HG03521 (cell line): ENCODE data around the gene CYP27A1.

ENCODE experiments used
- ATAC-seq: cut with Tn5 transposase; IDR thresholded peaks from one replicate; pipeline ENCODE4 v1.9.1; 2021; ENCODE audit warnings: mild to moderate bottlenecking, moderate library complexity; ENCODE audit not compliant: unreplicated experiment

CYP27A1 gene

GRCh38 chr2:218809515-218809914 lies 27.6 kb downstream of the CYP27A1 start:
- ATAC-seq = no peak

- no peak for ATAC-seq
Measured at GRCh38 chr2:218810256-218810655, 28.3 kb downstream of the CYP27A1 start.

GRCh38 chr2:218811382-218811781 lies 29.4 kb downstream of the CYP27A1 start:
- no peak for ATAC-seq

- no peak for ATAC-seq
Measured at GRCh38 chr2:218812096-218812815, 30.3 kb downstream of the CYP27A1 start.

GRCh38 chr2:218812861-218813260 lies 30.9 kb downstream of the CYP27A1 start:
- no peak for ATAC-seq

- ATAC-seq = no peak
Measured at GRCh38 chr2:218813771-218814460, 32.0 kb downstream of the CYP27A1 start.

GRCh38 chr2:218814540-218815243 lies 32.7 kb downstream of the CYP27A1 start:
- ATAC-seq = no peak

- no peak for ATAC-seq
Measured at GRCh38 chr2:218815244-218815637, 33.3 kb downstream of the CYP27A1 start.

GRCh38 chr2:218815649-218816048 lies 33.7 kb downstream of the CYP27A1 start:
- no peak for ATAC-seq

- no peak for ATAC-seq
Measured at GRCh38 chr2:218816561-218817011, 34.6 kb downstream of the CYP27A1 start.

GRCh38 chr2:218819093-218819492 lies 37.1 kb downstream of the CYP27A1 start:
- ATAC-seq = no peak

GRCh38 chr2:218820746-218821369 lies 38.9 kb downstream of the CYP27A1 start:
- ATAC-seq = no peak

- ATAC-seq = no peak
Measured at GRCh38 chr2:218821605-218822211, 39.8 kb downstream of the CYP27A1 start.

GRCh38 chr2:218822622-218823021 lies 40.7 kb downstream of the CYP27A1 start:
- no peak for ATAC-seq

- no peak for ATAC-seq
Measured at GRCh38 chr2:218823196-218823855, 41.4 kb downstream of the CYP27A1 start.

- ATAC-seq = no peak
Measured at GRCh38 chr2:218824004-218824403, 42.1 kb downstream of the CYP27A1 start.

- no peak for ATAC-seq
Measured at GRCh38 chr2:218826791-218827190, 44.8 kb downstream of the CYP27A1 start.

GRCh38 chr2:218827701-218828476 lies 45.9 kb downstream of the CYP27A1 start:
- ATAC-seq = no peak

- no peak for ATAC-seq
Measured at GRCh38 chr2:218828477-218828778, 46.5 kb downstream of the CYP27A1 start.
